WTC11 (cell line): ENCODE measurements around the gene KNL1. TPM values are rescaled to one million over a fixed set of nuclear protein-coding genes. Genes with fewer than 3 reads are reported as not detected.

Experiments
- ATAC-seq: fragments of 200-7000 bp; cut with Tn5 transposase; 2 replicates; pipeline ENCODE4 v1.10.0; 2021; ENCODE audit warnings: mild to moderate bottlenecking, moderate library complexity
- CTCF ChIA-PET: fragments of 300-600 bp; sonication (Branson Sonifier 250); formaldehyde crosslinking; loops from one replicate; lab custom pipeline; 2021; ENCODE audit warnings: antibody characterized with exemption; lab: Charles Lee
- POLR2A ChIA-PET: fragments of 350-600 bp; sonication (Branson Sonifier 250); formaldehyde crosslinking; loops from one replicate; lab custom pipeline; 2021; ENCODE audit warnings: antibody characterized with exemption; lab: Charles Lee
- DNase-seq: peaks from one replicate; pipeline ENCODE4 v3.0.0; 2021; ENCODE audit warnings: low spot score
- H3K27ac Mint-ChIP-seq: 2 replicates; pipeline ENCODE4 v1.8.0; 2021; ENCODE audit warnings: mixed read lengths
- H3K27me3 Mint-ChIP-seq: 2 replicates; pipeline ENCODE4 v1.8.0; 2021; ENCODE audit warnings: low read depth, mild to moderate bottlenecking, moderate library complexity, mixed read lengths
- H3K36me3 Mint-ChIP-seq: 2 replicates; pipeline ENCODE4 v1.8.0; 2021; ENCODE audit warnings: mixed read lengths
- H3K4me1 Mint-ChIP-seq: 2 replicates; pipeline ENCODE4 v1.8.0; 2022; ENCODE audit warnings: mixed read lengths
- H3K4me3 Mint-ChIP-seq: 2 replicates; pipeline ENCODE4 v1.8.0; 2021; ENCODE audit warnings: mild to moderate bottlenecking, moderate library complexity, mixed read lengths
- H3K9me3 Mint-ChIP-seq: 2 replicates; pipeline ENCODE4 v1.8.0; 2021; ENCODE audit warnings: mixed read lengths
- ESRRA ChIP-seq: sonication (generic); formaldehyde crosslinking; IDR thresholded peaks from 2 replicates; pipeline ENCODE4 v1.8.1; 2022; ENCODE audit warnings: mild to moderate bottlenecking, missing genetic modification reagents, borderline replicate concordance
- GRHL2 ChIP-seq: fragments of 250-450 bp; sonication (Bioruptor Pico); IDR thresholded peaks from 2 replicates; pipeline ENCODE4 v1.8.0; 2022; ENCODE audit warnings: mild to moderate bottlenecking, moderate library complexity; ENCODE audit not compliant: insufficient replicate concordance, severe bottlenecking
- HMGA2 ChIP-seq: fragments of 250-450 bp; sonication (Bioruptor Pico); IDR thresholded peaks from 2 replicates; pipeline ENCODE4 v1.4.0; 2021; ENCODE audit warnings: mild to moderate bottlenecking, moderate library complexity
- NR3C1 ChIP-seq: sonication (generic); formaldehyde crosslinking; conservative IDR thresholded peaks from 2 replicates; pipeline ENCODE4 v1.8.1; 2023; ENCODE audit warnings: low read depth, mild to moderate bottlenecking, missing genetic modification reagents
- SMAD3 ChIP-seq: sonication (generic); formaldehyde crosslinking; IDR thresholded peaks from 2 replicates; pipeline ENCODE4 v1.8.0; 2022; ENCODE audit warnings: missing genetic modification reagents, mild to moderate bottlenecking, borderline replicate concordance
- TEAD4 ChIP-seq: sonication (generic); formaldehyde crosslinking; IDR thresholded peaks from 2 replicates; pipeline ENCODE4 v1.8.0; 2022; ENCODE audit warnings: mild to moderate bottlenecking, missing genetic modification reagents
- ZNF121 ChIP-seq: sonication (generic); formaldehyde crosslinking; IDR thresholded peaks from 2 replicates; pipeline ENCODE4 v1.8.0; 2023; ENCODE audit warnings: missing genetic modification reagents
- ZNF219 ChIP-seq: sonication (generic); formaldehyde crosslinking; IDR thresholded peaks from 2 replicates; pipeline ENCODE4 v1.8.0; 2023; ENCODE audit warnings: missing genetic modification reagents, mild to moderate bottlenecking, borderline replicate concordance
- ZNF416 ChIP-seq: fragments of 250-450 bp; sonication (Bioruptor Pico); IDR thresholded peaks from 2 replicates; pipeline ENCODE4 v1.9.0; 2021; ENCODE audit warnings: mild to moderate bottlenecking, inconsistent platforms
- total RNA-seq: library from RNA; stranded (reverse); gene quantifications from 3 replicates; pipeline ENCODE4 v1.2.3, GENCODE V29; 2021
- TF ChIP-seq, protein P1 (sequence below): fragments of 250-450 bp; sonication (Bioruptor Pico); conservative IDR thresholded peaks from 2 replicates; pipeline ENCODE4 v1.9.0; 2021; ENCODE audit warnings: mild to moderate bottlenecking
- TF ChIP-seq, protein P2 (sequence below): sonication (generic); formaldehyde crosslinking; IDR thresholded peaks from 2 replicates; pipeline ENCODE4 v1.8.1; 2023; ENCODE audit warnings: mild to moderate bottlenecking, missing genetic modification reagents
- TF ChIP-seq, protein P3 (sequence below): sonication (generic); formaldehyde crosslinking; IDR thresholded peaks from 2 replicates; pipeline ENCODE4 v1.8.1; 2022; ENCODE audit warnings: low read depth, mild to moderate bottlenecking, moderate library complexity, missing genetic modification reagents, borderline replicate concordance
- TF ChIP-seq, protein P4 (sequence below): sonication (generic); formaldehyde crosslinking; IDR thresholded peaks from 2 replicates; pipeline ENCODE4 v1.8.0; 2022; ENCODE audit warnings: mild to moderate bottlenecking, missing genetic modification reagents
- TF ChIP-seq, protein P5 (sequence below): fragments of 250-450 bp; sonication (Bioruptor Pico); IDR thresholded peaks from 2 replicates; pipeline ENCODE4 v1.9.0; 2021; ENCODE audit warnings: mild to moderate bottlenecking
- TF ChIP-seq, protein P6 (sequence below): fragments of 250-450 bp; sonication (Bioruptor Pico); IDR thresholded peaks from 2 replicates; pipeline ENCODE4 v1.8.0; 2021; ENCODE audit warnings: mild to moderate bottlenecking
- TF ChIP-seq, protein P7 (sequence below): fragments of 250-450 bp; sonication (Bioruptor Pico); IDR thresholded peaks from 2 replicates; pipeline ENCODE4 v1.9.0; 2021; ENCODE audit warnings: mild to moderate bottlenecking, borderline replicate concordance
- TF ChIP-seq, protein P8 (sequence below): sonication (generic); formaldehyde crosslinking; IDR thresholded peaks from 2 replicates; pipeline ENCODE4 v1.8.0; 2022; ENCODE audit warnings: mild to moderate bottlenecking, missing genetic modification reagents
- TF ChIP-seq, protein P9 (sequence below): sonication (generic); formaldehyde crosslinking; IDR thresholded peaks from 2 replicates; pipeline ENCODE4 v1.8.1; 2023; ENCODE audit warnings: mild to moderate bottlenecking, moderate library complexity, missing genetic modification reagents

The KNL1 gene
- total RNA-seq, 1 experiment from 2014 or later, result 24.0 TPM

DNA sequence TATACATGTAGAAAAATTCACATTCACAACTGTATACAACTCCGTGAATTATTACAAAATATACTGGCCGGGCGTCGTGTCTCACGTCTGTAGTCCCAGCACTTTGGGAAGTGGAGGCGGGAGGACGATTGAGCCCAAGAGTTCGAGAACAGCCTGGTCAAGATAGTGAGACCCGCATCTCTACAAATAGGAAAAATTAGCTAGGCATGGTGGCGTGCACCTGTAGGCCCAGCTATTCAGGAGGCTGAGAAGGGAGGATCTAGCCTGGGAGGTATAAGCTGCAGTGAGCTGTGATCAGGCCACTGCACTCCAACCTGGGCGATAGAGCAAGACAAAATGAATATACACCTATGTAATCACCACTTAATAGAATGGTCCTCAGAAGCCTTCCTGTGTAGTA, 102.2 kb downstream of the KNL1 start:
- peak; percentile 67; the same call in 1 of the 2 replicates for TF ChIP-seq ZNF121 (CRISPR knock-in tag)
- TF ChIP-seq, protein P1, sequence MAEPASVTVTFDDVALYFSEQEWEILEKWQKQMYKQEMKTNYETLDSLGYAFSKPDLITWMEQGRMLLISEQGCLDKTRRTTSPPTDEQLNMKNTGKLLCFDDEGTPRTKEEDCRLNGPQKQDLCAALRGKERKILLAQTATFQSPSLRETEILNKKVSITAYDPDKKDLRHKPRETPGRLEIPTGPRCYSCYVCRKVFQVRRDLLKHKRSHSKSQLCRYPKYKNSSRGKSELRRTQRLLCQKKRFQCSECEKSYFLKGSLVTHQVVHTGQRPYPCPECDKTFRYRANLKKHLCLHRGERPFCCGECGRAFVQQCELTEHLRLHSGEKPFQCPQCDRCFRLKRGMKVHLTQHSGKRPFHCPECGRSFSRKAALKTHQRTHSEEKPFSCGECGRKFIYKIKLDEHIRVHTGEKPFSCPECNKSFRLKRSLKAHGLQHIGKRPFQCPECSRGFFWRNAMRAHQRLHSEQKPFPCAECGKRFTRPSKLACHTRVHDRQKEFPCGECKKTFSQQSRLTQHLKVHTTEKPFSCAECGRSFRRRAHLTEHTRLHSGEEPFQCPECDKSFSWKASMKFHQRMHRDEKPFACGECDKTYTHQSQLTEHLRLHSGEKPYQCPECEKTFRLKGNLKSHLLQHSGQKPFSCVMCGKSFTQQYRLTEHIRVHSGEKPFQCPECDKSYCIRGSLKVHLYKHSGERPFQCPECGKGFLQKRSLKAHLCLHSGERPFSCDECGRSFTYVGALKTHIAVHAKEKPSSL (CRISPR knock-in tag), result no peak
- ATAC-seq (no peak), DNase-seq (no peak)
- CTCF ChIA-PET, result interaction anchor here (0.5 kb wide), 1 partner anchor 107 kb away, joined by 5 read pairs; no protein-coding TSS in a partner anchor
- Mint-ChIP-seq H3K27me3 (no peaks in the 10 kb centered on the region), H3K9me3 (no peaks in the 10 kb centered on the region), H3K4me3 (peak overlapping the region; percentile 97), H3K36me3 (peaks cover 34% of the 10 kb centered on the region), H3K4me1 (peaks cover 10% of the 10 kb centered on the region), H3K27ac (no peak overlapping the region)
- POLR2A ChIA-PET, result interaction anchor here (2.5 kb wide), 1 partner anchor 198 kb away, joined by 13 read pairs; the partner anchor contains the start of gene VPS18

DNA sequence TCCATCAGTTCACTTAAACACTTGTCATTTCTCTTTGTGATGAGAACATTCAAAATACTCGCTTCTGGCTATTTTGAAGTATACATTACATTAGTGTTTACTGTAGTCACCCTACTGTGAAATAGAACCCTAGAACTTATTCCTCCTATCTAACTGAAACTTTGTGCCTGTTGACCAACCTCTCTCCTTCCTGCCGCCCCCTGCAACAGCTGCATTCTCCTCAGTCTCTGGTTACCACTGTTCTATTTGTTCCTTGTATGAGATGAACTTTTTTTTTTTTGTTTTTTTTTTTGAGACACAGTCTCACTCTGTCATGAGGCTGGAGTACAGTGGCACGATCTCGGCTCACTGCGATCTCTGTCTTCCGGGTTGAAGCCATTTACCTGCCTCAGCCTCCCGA, 103.9 kb downstream of the KNL1 start:
- DNase-seq (no peak), ATAC-seq (no peak)
- ChIA-PET POLR2A (no interaction called here), CTCF (no interaction called here)
- peaks cover 43% of the 10 kb centered on the region for H3K36me3 Mint-ChIP-seq
- no peaks in the 10 kb centered on the region for H3K27me3 Mint-ChIP-seq
- peaks cover 10% of the 10 kb centered on the region for H3K4me1 Mint-ChIP-seq
- no peak overlapping the region for H3K27ac Mint-ChIP-seq
- no peaks in the 10 kb centered on the region for H3K9me3 Mint-ChIP-seq
- H3K4me3 Mint-ChIP-seq, result no peak overlapping the region
- no peak for TF ChIP-seq ZNF416 (CRISPR knock-in tag)
- TF ChIP-seq, protein P2, sequence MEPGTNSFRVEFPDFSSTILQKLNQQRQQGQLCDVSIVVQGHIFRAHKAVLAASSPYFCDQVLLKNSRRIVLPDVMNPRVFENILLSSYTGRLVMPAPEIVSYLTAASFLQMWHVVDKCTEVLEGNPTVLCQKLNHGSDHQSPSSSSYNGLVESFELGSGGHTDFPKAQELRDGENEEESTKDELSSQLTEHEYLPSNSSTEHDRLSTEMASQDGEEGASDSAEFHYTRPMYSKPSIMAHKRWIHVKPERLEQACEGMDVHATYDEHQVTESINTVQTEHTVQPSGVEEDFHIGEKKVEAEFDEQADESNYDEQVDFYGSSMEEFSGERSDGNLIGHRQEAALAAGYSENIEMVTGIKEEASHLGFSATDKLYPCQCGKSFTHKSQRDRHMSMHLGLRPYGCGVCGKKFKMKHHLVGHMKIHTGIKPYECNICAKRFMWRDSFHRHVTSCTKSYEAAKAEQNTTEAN (CRISPR knock-in tag), result no peak
- TF ChIP-seq SMAD3 (CRISPR knock-in tag), result no peak
- TF ChIP-seq, protein P3, sequence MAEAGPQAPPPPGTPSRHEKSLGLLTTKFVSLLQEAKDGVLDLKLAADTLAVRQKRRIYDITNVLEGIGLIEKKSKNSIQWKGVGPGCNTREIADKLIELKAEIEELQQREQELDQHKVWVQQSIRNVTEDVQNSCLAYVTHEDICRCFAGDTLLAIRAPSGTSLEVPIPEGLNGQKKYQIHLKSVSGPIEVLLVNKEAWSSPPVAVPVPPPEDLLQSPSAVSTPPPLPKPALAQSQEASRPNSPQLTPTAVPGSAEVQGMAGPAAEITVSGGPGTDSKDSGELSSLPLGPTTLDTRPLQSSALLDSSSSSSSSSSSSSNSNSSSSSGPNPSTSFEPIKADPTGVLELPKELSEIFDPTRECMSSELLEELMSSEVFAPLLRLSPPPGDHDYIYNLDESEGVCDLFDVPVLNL (CRISPR knock-in tag), result no peak
- no peak for TF ChIP-seq ESRRA (CRISPR knock-in tag)
- TF ChIP-seq, protein P4, sequence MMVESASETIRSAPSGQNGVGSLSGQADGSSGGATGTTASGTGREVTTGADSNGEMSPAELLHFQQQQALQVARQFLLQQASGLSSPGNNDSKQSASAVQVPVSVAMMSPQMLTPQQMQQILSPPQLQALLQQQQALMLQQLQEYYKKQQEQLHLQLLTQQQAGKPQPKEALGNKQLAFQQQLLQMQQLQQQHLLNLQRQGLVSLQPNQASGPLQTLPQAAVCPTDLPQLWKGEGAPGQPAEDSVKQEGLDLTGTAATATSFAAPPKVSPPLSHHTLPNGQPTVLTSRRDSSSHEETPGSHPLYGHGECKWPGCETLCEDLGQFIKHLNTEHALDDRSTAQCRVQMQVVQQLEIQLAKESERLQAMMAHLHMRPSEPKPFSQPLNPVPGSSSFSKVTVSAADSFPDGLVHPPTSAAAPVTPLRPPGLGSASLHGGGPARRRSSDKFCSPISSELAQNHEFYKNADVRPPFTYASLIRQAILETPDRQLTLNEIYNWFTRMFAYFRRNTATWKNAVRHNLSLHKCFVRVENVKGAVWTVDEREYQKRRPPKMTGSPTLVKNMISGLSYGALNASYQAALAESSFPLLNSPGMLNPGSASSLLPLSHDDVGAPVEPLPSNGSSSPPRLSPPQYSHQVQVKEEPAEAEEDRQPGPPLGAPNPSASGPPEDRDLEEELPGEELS (CRISPR knock-in tag), result no peak
- TF ChIP-seq, protein P5, sequence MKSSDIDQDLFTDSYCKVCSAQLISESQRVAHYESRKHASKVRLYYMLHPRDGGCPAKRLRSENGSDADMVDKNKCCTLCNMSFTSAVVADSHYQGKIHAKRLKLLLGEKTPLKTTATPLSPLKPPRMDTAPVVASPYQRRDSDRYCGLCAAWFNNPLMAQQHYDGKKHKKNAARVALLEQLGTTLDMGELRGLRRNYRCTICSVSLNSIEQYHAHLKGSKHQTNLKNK, result no peak
- TF ChIP-seq GRHL2 (CRISPR knock-in tag), result no peak
- TF ChIP-seq, protein P6, sequence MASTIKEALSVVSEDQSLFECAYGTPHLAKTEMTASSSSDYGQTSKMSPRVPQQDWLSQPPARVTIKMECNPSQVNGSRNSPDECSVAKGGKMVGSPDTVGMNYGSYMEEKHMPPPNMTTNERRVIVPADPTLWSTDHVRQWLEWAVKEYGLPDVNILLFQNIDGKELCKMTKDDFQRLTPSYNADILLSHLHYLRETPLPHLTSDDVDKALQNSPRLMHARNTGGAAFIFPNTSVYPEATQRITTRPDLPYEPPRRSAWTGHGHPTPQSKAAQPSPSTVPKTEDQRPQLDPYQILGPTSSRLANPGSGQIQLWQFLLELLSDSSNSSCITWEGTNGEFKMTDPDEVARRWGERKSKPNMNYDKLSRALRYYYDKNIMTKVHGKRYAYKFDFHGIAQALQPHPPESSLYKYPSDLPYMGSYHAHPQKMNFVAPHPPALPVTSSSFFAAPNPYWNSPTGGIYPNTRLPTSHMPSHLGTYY, result no peak
- TF ChIP-seq, protein P7, sequence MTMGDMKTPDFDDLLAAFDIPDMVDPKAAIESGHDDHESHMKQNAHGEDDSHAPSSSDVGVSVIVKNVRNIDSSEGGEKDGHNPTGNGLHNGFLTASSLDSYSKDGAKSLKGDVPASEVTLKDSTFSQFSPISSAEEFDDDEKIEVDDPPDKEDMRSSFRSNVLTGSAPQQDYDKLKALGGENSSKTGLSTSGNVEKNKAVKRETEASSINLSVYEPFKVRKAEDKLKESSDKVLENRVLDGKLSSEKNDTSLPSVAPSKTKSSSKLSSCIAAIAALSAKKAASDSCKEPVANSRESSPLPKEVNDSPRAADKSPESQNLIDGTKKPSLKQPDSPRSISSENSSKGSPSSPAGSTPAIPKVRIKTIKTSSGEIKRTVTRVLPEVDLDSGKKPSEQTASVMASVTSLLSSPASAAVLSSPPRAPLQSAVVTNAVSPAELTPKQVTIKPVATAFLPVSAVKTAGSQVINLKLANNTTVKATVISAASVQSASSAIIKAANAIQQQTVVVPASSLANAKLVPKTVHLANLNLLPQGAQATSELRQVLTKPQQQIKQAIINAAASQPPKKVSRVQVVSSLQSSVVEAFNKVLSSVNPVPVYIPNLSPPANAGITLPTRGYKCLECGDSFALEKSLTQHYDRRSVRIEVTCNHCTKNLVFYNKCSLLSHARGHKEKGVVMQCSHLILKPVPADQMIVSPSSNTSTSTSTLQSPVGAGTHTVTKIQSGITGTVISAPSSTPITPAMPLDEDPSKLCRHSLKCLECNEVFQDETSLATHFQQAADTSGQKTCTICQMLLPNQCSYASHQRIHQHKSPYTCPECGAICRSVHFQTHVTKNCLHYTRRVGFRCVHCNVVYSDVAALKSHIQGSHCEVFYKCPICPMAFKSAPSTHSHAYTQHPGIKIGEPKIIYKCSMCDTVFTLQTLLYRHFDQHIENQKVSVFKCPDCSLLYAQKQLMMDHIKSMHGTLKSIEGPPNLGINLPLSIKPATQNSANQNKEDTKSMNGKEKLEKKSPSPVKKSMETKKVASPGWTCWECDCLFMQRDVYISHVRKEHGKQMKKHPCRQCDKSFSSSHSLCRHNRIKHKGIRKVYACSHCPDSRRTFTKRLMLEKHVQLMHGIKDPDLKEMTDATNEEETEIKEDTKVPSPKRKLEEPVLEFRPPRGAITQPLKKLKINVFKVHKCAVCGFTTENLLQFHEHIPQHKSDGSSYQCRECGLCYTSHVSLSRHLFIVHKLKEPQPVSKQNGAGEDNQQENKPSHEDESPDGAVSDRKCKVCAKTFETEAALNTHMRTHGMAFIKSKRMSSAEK (CRISPR knock-in tag), result no peak
- TF ChIP-seq, protein P8, sequence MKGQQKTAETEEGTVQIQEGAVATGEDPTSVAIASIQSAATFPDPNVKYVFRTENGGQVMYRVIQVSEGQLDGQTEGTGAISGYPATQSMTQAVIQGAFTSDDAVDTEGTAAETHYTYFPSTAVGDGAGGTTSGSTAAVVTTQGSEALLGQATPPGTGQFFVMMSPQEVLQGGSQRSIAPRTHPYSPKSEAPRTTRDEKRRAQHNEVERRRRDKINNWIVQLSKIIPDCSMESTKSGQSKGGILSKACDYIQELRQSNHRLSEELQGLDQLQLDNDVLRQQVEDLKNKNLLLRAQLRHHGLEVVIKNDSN (CRISPR knock-in tag), result no peak
- TF ChIP-seq, protein P9, sequence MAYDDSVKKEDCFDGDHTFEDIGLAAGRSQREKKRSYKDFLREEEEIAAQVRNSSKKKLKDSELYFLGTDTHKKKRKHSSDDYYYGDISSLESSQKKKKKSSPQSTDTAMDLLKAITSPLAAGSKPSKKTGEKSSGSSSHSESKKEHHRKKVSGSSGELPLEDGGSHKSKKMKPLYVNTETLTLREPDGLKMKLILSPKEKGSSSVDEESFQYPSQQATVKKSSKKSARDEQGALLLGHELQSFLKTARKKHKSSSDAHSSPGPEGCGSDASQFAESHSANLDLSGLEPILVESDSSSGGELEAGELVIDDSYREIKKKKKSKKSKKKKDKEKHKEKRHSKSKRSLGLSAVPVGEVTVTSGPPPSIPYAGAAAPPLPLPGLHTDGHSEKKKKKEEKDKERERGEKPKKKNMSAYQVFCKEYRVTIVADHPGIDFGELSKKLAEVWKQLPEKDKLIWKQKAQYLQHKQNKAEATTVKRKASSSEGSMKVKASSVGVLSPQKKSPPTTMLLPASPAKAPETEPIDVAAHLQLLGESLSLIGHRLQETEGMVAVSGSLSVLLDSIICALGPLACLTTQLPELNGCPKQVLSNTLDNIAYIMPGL (CRISPR knock-in tag), result no peak
- TF ChIP-seq HMGA2 (CRISPR knock-in tag), result no peak
- no peak for TF ChIP-seq NR3C1 (CRISPR knock-in tag)
- TF ChIP-seq ZNF219 (CRISPR knock-in tag), result no peak
- TF ChIP-seq TEAD4, result no peak
